K562 (cell line): Measurements from ENCODE around the gene DDRGK1. TPM values are rescaled to one million over a fixed set of nuclear protein-coding genes. Genes with fewer than 3 reads are reported as not detected.
A peak's percentile ranks its signal among the peaks of the same experiment; 100 is the strongest.

Source experiments
- COPS2 ChIP-seq: fragments of 450-650 bp; conservative IDR thresholded peaks from 2 replicates; pipeline ENCODE4 v1.6.1; 2016; ENCODE audit warnings: mild to moderate bottlenecking, moderate library complexity
- E2F5 ChIP-seq: sonication (generic); formaldehyde crosslinking; IDR thresholded peaks from 2 replicates; pipeline ENCODE4 v1.8.0; 2022; ENCODE audit warnings: mild to moderate bottlenecking, missing genetic modification reagents
- E2F6 ChIP-seq, 2 experiments: IDR thresholded peaks; 2 replicates each; pipeline ENCODE4 v1.6.1; 2011; ENCODE audit warnings: borderline replicate concordance in 1 of 2, control low read depth in 1 of 2, low read depth in 1 of 2, low read length in 1 of 2, mild to moderate bottlenecking in 1 of 2, mixed read lengths in 1 of 2, moderate library complexity in 1 of 2; ENCODE audit not compliant: insufficient read depth in 1 of 2, insufficient read length in 1 of 2, poor library complexity in 1 of 2, severe bottlenecking in 1 of 2; ENCODE audit errors: extremely low read depth in 1 of 2
- ETV6 ChIP-seq, 3 experiments: fragments of 150-350 bp in 1 of 3; sonication (generic) in 1 of 3; formaldehyde crosslinking in 1 of 3; IDR thresholded peaks; 2 replicates each; pipeline versions ENCODE4 v1.6.1 to v1.8.0; 2014 to 2022; ENCODE audit warnings: borderline replicate concordance in 2 of 3, low read depth in 2 of 3, antibody characterized with exemption in 1 of 3, low read length in 1 of 3, mild to moderate bottlenecking in 1 of 3, missing genetic modification reagents in 1 of 3
- FOXP4 ChIP-seq: sonication (generic); formaldehyde crosslinking; IDR thresholded peaks from 2 replicates; pipeline ENCODE4 v1.8.0; 2022; ENCODE audit warnings: mild to moderate bottlenecking, missing genetic modification reagents, borderline replicate concordance
- GATA2 ChIP-seq: sonication (generic); formaldehyde crosslinking; IDR thresholded peaks from 2 replicates; pipeline ENCODE4 v1.4.0; 2020; ENCODE audit warnings: mild to moderate bottlenecking, missing genetic modification reagents
- KDM5B ChIP-seq: fragments of 200-600 bp; sonication (generic); IDR thresholded peaks from 2 replicates; pipeline ENCODE4 v1.6.1; 2012; ENCODE audit warnings: low read depth, mild to moderate bottlenecking, moderate library complexity, low read length, control low read depth, inconsistent platforms; ENCODE audit not compliant: insufficient replicate concordance
- MCM5 ChIP-seq: fragments of 450-650 bp; IDR thresholded peaks from 2 replicates; pipeline ENCODE4 v1.6.1; 2016; ENCODE audit warnings: low read depth
- NR2F6 ChIP-seq: fragments of 450-650 bp; formaldehyde crosslinking; IDR thresholded peaks from 2 replicates; pipeline ENCODE4 v1.4.0; 2020; ENCODE audit warnings: mild to moderate bottlenecking
- POLR2AphosphoS2 ChIP-seq: IDR thresholded peaks from 2 replicates; pipeline ENCODE4 v1.6.1; 2012; ENCODE audit warnings: low read length, improper control_type of control experiment
- SAP30 ChIP-seq: fragments of 200-600 bp; sonication (generic); IDR thresholded peaks from 2 replicates; pipeline ENCODE4 v1.6.1; 2012; ENCODE audit warnings: borderline replicate concordance, low read depth, mild to moderate bottlenecking, moderate library complexity, low read length, control low read depth, inconsistent platforms; ENCODE audit not compliant: insufficient read depth, poor library complexity, severe bottlenecking
- SP1 ChIP-seq: sonication (generic); formaldehyde crosslinking; IDR thresholded peaks from 2 replicates; pipeline ENCODE4 v1.8.1; 2022; ENCODE audit warnings: mild to moderate bottlenecking, missing genetic modification reagents
- TFE3 ChIP-seq: fragments of 450-650 bp; formaldehyde crosslinking; IDR thresholded peaks from 2 replicates; pipeline ENCODE4 v1.4.0; 2020; ENCODE audit warnings: mild to moderate bottlenecking, mixed read lengths
- ZNF165 ChIP-seq: fragments of 250-450 bp; sonication (Bioruptor Pico); IDR thresholded peaks from 2 replicates; pipeline ENCODE4 v1.4.0; 2020; ENCODE audit warnings: borderline replicate concordance
- ZNF224 ChIP-seq: sonication (generic); formaldehyde crosslinking; IDR thresholded peaks from 2 replicates; pipeline ENCODE4 v1.8.0; 2022; ENCODE audit warnings: mild to moderate bottlenecking, missing genetic modification reagents
- ZNF561 ChIP-seq: fragments of 450-650 bp; formaldehyde crosslinking; conservative IDR thresholded peaks from 2 replicates; pipeline ENCODE4 v1.4.0; 2020; ENCODE audit warnings: mild to moderate bottlenecking, moderate library complexity
- ZNF639 ChIP-seq, 2 experiments: fragments of 200-800 bp in 1 of 2; sonication (Bioruptor generic) in 1 of 2; sonication (generic) in 1 of 2; formaldehyde crosslinking in 1 of 2; IDR thresholded peaks in 1 of 2; conservative IDR thresholded peaks in 1 of 2; 2 replicates each; pipeline versions ENCODE4 v1.5.0 to v1.6.1; 2016 to 2020; ENCODE audit warnings: missing compliant biosample characterization in 1 of 2, missing genetic modification characterization in 1 of 2, missing genetic modification reagents in 1 of 2
- ZSCAN29 ChIP-seq: fragments of 450-650 bp; IDR thresholded peaks from 2 replicates; pipeline ENCODE4 v1.6.1; 2017
- polyA plus RNA-seq, 8 experiments: library from polyadenylated mRNA; depleted of rRNA in 4 of 8; stranded (reverse) in 5 of 8; unstranded in 3 of 8; fragments of >200 nt; fragmentation: Nextera tagmentation in 2 of 8; fragmentation: Illumina TruSeq in 1 of 8; extraction: Ambion mirVana in 2 of 8; extraction: Trizol in 1 of 8; gene quantifications; 2 replicates each; pipeline versions ENCODE4 v1.2.1 to v1.2.3, GENCODE V29; 2011 to 2014; ENCODE audit warnings: inconsistent platforms in 1 of 8, missing spikeins in 1 of 8
- total RNA-seq, 7 experiments: library from RNA; depleted of rRNA in 6 of 7; stranded (reverse); fragments of >200 nt in 6 of 7; fragmentation: Illumina TruSeq in 2 of 7; extraction: Trizol in 2 of 7; gene quantifications; 2 replicates each; pipeline versions ENCODE4 v1.2.1 to v1.2.3, GENCODE V29; 2011 to 2021; ENCODE audit warnings: low replicate concordance in 1 of 7

The DDRGK1 gene
- total and polyA plus RNA-seq, 9 of the 15 experiments (the other 6 are each of a cell fraction or from before 2014, with no cell fraction given): 2.3 to 54.4 (median 29.1) TPM

GRCh38 chr20:3248167-3248992 lies 43.9 kb upstream of the DDRGK1 start (continued):
- TF ChIP-seq FOXP4 (CRISPR knock-in tag): no peak
- TF ChIP-seq MCM5: no peak
- no peak for TF ChIP-seq TFE3 (CRISPR knock-in tag)
- TF ChIP-seq E2F5 (CRISPR knock-in tag): no peak
- TF ChIP-seq ZNF165 (CRISPR knock-in tag): no peak
- no peak for TF ChIP-seq ZNF224 (CRISPR knock-in tag)
- no peak for TF ChIP-seq COPS2
- TF ChIP-seq KDM5B: no peak
- TF ChIP-seq SAP30: no peak
- no peak for TF ChIP-seq SP1 (CRISPR knock-in tag)
- no peak for TF ChIP-seq ETV6 (IDR thresholded peaks at IDR 0.05; ENCODE audit: borderline replicate concordance in 1 of 2, low read depth in 2 of 2, low read length in 1 of 2)
- no peak for TF ChIP-seq ETV6 (CRISPR knock-in tag; IDR thresholded peaks at IDR 0.05; ENCODE audit: borderline replicate concordance)
- no peak for TF ChIP-seq ZNF561
- TF ChIP-seq E2F6 (IDR thresholded peaks at IDR 0.05; ENCODE audit: borderline replicate concordance in 1 of 2, extremely low read depth in 1 of 2, insufficient read depth in 1 of 2, insufficient read length in 1 of 2, low read depth in 1 of 2, low read length in 1 of 2, poor library complexity in 1 of 2, severe bottlenecking in 1 of 2): peak in 1 of 2 experiments; percentile 36
- TF ChIP-seq ZNF639 (CRISPR knock-in tag; conservative IDR thresholded peaks at IDR 0.05 in 1 of 2, IDR thresholded peaks at IDR 0.05 in 1 of 2): no peak
- TF ChIP-seq POLR2AphosphoS2: no peak
- TF ChIP-seq NR2F6 (CRISPR knock-in tag): no peak
- TF ChIP-seq GATA2 (CRISPR knock-in tag): no peak
- TF ChIP-seq ZSCAN29: no peak
